ENCODE data around the gene GRHL3.

The GRHL3 gene

DNA sequence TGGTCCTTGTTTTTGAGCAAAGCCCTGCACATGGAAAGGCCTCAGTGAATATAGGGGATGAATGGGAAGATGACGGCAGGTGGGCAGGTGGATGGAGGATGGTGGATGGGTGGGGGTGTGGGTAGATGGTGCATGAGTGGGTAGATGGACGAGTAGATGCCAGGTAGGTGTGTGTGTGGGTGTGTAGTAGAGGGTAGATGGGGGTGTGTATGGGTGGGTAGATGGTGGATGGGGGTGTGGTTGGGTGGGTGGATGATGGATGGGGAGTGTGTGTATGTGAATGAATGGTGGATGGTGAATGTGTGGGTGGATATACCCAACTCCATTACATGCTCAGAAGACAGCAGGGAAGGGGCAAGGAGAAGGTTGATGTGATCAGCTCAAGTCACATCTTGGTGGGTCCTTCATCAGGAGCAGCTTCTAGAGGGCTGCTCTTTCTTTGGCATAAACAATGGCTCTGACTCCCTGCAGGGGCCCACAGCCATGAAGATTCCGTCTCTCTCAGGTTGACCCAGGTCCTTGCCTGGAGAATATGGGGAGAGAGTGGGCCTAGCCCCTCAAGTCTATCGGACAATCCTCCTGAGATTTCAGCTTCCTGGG is 34.2 kb downstream of the GRHL3 start:
- Mint-ChIP-seq H3K36me3 (ENCODE audit: low read depth) (peaks cover 3% of the 10 kb centered on the region), H3K4me1 (ENCODE audit: low read depth) (peaks cover 41% of the 10 kb centered on the region), H3K27me3 (no peaks in the 10 kb centered on the region), H3K4me3 (no peak overlapping the region), H3K9me3 (no peaks in the 10 kb centered on the region), H3K27ac (no peak overlapping the region)
- DNase-seq = no peak

DNA sequence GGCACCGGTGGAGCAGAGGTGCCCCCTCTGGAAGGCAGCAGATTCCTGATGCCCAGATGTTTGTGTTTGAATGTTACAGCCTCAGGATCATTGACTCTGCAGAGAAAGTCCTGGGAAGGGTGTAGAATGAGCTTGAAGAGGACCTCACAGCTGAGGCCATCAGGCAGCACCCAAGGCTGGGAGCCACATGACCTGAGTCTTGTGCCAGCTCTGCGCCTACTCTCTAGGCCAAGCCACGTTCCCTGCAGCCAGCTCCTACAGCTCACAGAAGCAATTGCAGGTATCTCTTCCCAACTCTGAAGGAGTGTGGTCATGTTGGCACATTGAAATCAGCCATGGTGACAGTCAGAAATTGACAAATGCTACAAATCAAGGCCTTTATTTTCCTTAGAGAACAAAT is 36.3 kb downstream of the GRHL3 start:
- Mint-ChIP-seq H3K9me3 (no peaks in the 10 kb centered on the region), H3K36me3 (ENCODE audit: low read depth) (peaks cover 3% of the 10 kb centered on the region), H3K4me1 (ENCODE audit: low read depth) (peaks cover 27% of the 10 kb centered on the region), H3K4me3 (no peak overlapping the region), H3K27me3 (no peaks in the 10 kb centered on the region), H3K27ac (no peak overlapping the region)
- no peak for DNase-seq

DNA sequence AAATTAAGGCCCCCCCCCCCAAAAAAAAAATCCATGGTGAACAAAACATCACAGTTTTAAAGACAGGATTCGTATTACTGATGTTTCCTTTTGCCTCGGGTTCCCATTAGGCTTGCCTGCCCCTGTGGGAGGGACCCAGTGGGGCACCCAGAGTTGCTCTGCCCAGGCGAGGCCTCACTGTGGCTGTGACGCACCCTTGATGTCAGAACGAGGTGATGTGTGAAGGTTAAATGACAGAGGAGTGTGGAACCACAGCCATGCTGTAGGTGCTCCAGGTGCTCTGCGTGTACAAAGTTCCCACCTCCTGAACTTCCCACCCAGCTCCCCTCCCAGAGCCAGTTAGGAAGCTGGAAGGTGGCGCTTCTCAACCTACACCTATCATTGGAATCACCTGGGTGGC is 37.9 kb downstream of the GRHL3 start:
- Mint-ChIP-seq H3K27ac (no peak overlapping the region), H3K4me1 (ENCODE audit: low read depth) (peaks cover 12% of the 10 kb centered on the region), H3K4me3 (no peak overlapping the region), H3K36me3 (ENCODE audit: low read depth) (peaks cover 3% of the 10 kb centered on the region), H3K9me3 (no peaks in the 10 kb centered on the region), H3K27me3 (no peaks in the 10 kb centered on the region)
- no peak for DNase-seq

DNA sequence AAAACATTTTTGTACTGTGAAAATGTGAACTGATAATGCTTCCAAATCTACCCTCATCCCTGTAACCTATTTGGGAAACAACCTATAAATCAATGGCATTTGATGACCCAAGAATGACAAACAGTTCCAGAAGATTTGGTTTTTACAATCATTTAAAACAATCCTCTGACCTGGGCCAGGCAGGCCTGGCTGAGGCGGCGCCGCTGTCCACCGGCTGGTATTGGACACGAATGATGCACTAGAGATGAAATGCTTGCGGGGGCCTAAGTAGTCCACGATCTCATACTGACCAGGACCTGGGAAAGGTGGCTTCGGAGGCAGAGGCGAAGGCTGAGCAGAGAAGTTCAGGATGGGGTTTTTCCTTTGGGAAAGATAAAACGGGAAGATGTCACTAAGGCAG is 41.5 kb downstream of the GRHL3 start:
- no peak overlapping the region for H3K27ac Mint-ChIP-seq
- H3K4me3 Mint-ChIP-seq = no peak overlapping the region
- DNase-seq = no peak
- H3K4me1 Mint-ChIP-seq (ENCODE audit: low read depth) = peaks cover 16% of the 10 kb centered on the region
- peaks cover 3% of the 10 kb centered on the region for H3K36me3 Mint-ChIP-seq (ENCODE audit: low read depth)
- no peaks in the 10 kb centered on the region for H3K9me3 Mint-ChIP-seq
- no peaks in the 10 kb centered on the region for H3K27me3 Mint-ChIP-seq

DNA sequence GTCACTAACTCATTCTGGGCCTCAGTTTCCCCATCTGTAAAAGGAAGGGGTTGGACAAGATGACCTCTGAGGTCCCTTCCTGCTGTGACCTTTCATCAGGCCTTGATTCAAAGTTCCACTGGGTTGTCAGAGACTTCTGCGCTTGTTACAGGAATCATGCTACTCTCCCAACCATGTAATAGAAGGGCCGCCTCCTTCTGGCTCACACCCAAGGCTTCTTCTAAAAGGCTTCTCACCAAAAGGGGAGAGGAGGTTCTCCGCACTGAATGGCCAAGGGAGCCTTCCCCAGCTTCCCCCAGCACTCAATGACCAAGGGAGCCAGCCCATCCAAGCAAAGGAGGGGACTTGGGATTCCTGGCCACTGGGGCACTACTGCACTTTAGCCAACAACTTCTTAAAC is 42.7 kb downstream of the GRHL3 start:
- H3K27ac Mint-ChIP-seq = no peak overlapping the region
- H3K36me3 Mint-ChIP-seq (ENCODE audit: low read depth) = peaks cover 6% of the 10 kb centered on the region
- no peak for DNase-seq
- peaks cover 23% of the 10 kb centered on the region for H3K4me1 Mint-ChIP-seq (ENCODE audit: low read depth)
- H3K4me3 Mint-ChIP-seq = no peak overlapping the region
- no peaks in the 10 kb centered on the region for H3K9me3 Mint-ChIP-seq
- no peaks in the 10 kb centered on the region for H3K27me3 Mint-ChIP-seq

DNA sequence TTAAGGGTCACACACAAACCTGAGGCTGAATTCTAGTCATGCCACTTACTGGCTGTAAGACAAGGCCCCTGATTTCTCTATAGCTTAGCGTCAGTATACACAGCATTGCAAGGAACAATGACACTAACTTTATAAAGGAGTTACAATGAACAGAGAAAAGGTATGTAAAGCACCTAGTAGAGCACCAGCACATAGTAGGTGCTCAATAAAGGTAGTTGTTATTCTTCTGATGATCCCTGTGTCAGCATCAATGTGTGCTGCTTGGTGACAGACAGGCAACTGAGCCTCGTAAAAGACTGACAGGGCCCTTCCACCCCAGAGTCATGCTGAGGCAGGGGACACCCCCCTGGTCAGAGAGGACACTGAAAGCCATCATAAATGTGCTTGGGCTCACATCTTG is 43.2 kb downstream of the GRHL3 start:
- Mint-ChIP-seq H3K4me3 (no peak overlapping the region), H3K9me3 (no peaks in the 10 kb centered on the region), H3K4me1 (ENCODE audit: low read depth) (peaks cover 23% of the 10 kb centered on the region), H3K27me3 (no peaks in the 10 kb centered on the region), H3K36me3 (ENCODE audit: low read depth) (peaks cover 6% of the 10 kb centered on the region), H3K27ac (no peak overlapping the region)
- no peak for DNase-seq

DNA sequence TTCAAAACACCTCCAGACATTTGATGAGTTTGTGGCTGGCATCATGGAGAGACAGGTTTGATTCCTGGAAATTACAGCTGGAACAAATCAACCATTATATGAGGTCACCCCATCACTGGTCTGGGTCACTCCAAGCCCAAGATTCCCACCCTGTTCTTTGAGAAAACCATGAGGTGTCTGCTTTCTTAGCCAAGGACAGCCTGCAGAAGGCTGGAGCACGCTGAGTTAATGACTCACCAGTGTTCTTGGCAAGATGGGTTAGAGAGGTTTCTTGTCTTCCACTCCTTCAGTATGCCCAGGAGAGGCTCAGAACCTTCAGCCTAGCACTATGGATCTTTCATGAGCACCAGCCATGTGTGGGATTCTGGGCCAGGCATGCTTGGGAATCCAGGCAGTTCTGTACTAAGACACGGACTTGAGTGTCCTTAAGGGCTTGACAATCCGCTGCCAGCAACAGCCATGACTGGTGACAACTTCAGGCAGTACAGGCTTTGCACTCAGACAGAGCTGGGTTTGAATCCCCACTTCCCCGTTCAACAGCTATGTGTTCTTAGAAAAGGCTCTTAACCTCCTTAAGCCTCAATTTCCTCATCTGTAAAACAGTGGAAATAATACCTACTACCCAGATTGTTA is 43.9 kb downstream of the GRHL3 start:
- no peak for DNase-seq
- no peaks in the 10 kb centered on the region for H3K9me3 Mint-ChIP-seq

DNA sequence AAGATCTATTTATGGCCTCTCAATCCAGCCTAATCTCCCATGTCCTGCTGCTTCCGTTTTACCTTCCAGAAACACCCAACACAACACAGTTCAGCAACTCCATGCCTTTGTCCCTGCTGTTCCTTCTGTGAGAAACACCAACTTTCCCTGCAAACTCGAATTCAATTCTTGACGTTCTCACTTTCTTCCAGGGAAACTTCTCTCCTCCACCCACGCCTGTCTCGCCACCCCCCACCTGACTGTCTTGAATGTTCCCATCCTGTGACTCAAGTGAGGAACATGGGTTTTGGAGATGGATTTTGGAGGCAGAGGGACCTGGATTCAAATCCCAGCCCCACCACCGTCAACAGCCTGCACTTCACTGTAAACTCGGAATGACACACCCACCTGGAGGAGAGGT is 44.8 kb downstream of the GRHL3 start:
- H3K4me1 Mint-ChIP-seq (ENCODE audit: low read depth) = peaks cover 23% of the 10 kb centered on the region
- H3K4me3 Mint-ChIP-seq = no peak overlapping the region
- no peaks in the 10 kb centered on the region for H3K9me3 Mint-ChIP-seq
- no peak for DNase-seq
- no peaks in the 10 kb centered on the region for H3K27me3 Mint-ChIP-seq
- no peak overlapping the region for H3K27ac Mint-ChIP-seq
- H3K36me3 Mint-ChIP-seq (ENCODE audit: low read depth) = peaks cover 2% of the 10 kb centered on the region

More for the DNA sequence above, 43.9 kb downstream of the GRHL3 start:
- Mint-ChIP-seq H3K4me3 (no peak overlapping the region), H3K27ac (no peak overlapping the region), H3K36me3 (ENCODE audit: low read depth) (peaks cover 4% of the 10 kb centered on the region), H3K4me1 (ENCODE audit: low read depth) (peaks cover 23% of the 10 kb centered on the region), H3K27me3 (no peaks in the 10 kb centered on the region)

DNA sequence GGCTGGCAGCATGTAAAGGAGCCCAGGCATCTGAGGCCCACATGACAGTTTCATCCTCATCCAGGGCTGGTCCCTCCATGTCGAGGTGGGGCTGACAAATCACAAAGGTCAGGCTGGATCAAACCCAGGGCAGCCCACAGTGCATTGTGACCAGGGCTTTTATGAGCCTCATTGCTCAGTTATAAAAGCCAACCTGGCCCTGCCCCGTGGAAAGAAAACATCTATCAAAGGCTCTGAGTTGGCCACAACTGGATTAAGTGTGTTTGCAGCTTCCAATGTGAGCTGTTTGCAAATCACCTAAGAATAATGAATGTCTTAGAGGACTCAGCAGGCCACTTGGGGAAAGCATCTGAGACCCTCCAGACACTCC is 45.4 kb downstream of the GRHL3 start:
- no peaks in the 10 kb centered on the region for H3K9me3 Mint-ChIP-seq
- no peak for DNase-seq

DNA sequence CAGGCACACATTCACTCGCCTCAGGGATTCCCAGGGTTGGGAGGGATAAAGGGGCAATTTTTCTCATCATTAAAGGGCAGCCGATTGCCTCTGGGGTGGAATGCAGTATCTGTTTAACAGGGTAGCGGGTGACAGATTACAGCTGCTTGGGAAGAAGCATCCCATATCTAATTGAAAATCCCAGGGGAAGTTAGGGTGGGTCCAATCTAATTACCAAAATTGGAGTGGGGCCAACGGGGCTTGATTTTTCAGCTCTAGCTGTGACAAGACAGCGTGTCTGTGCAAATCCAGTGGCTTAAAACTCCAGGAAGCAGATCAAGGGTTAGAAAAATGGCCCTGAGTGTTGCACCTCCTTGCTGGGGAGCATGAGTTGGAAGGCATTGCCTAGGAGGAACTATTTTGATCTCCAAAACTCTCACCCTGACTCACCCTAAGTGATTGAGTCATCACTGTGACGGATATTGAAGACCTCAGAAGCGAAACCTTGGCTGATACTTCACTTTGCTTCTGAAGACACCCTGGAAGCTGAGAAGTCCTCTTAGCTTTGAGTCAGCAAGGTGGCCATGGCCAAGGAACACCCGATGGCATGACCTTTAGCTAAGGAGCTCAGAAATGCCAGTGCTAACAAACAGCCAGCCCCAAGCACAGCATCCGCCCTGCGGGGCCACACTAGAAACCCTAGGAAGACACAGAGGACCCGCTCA is 46.0 kb downstream of the GRHL3 start:
- Mint-ChIP-seq H3K4me1 (ENCODE audit: low read depth) (peaks cover 23% of the 10 kb centered on the region), H3K27ac (peak overlapping the region; percentile 60), H3K4me3 (no peak overlapping the region), H3K36me3 (ENCODE audit: low read depth) (peaks cover 7% of the 10 kb centered on the region), H3K27me3 (no peaks in the 10 kb centered on the region), H3K9me3 (no peaks in the 10 kb centered on the region)
- DNase-seq = peak; percentile 57

More for the DNA sequence above, 45.4 kb downstream of the GRHL3 start:
- Mint-ChIP-seq H3K4me3 (no peak overlapping the region), H3K27me3 (no peaks in the 10 kb centered on the region), H3K4me1 (ENCODE audit: low read depth) (peaks cover 23% of the 10 kb centered on the region), H3K36me3 (ENCODE audit: low read depth) (peaks cover 4% of the 10 kb centered on the region), H3K27ac (no peak overlapping the region)

DNA sequence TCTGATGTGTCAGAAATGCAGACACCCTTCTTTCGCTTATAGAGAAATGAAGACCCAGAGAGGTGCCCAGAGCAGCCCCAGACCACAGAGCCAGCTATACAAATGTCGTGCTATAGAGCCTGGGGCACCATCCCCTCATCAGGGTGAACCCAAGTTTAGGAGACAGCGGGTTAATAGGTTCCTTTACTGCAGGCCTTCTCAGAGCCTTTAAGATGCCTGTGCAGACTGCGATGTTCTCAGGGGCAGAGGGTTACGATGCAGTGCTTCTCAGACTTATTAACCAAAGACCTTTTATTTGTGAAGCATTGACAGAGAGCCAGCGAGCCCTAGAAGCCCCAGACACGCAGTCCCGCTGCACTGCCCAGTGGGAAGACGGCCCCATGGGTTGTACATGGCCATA is 47.5 kb downstream of the GRHL3 start:
- Mint-ChIP-seq H3K27ac (no peak overlapping the region), H3K9me3 (no peaks in the 10 kb centered on the region), H3K36me3 (ENCODE audit: low read depth) (peaks cover 7% of the 10 kb centered on the region), H3K4me1 (ENCODE audit: low read depth) (peaks cover 23% of the 10 kb centered on the region), H3K4me3 (no peak overlapping the region), H3K27me3 (no peaks in the 10 kb centered on the region)
- no peak for DNase-seq

DNA sequence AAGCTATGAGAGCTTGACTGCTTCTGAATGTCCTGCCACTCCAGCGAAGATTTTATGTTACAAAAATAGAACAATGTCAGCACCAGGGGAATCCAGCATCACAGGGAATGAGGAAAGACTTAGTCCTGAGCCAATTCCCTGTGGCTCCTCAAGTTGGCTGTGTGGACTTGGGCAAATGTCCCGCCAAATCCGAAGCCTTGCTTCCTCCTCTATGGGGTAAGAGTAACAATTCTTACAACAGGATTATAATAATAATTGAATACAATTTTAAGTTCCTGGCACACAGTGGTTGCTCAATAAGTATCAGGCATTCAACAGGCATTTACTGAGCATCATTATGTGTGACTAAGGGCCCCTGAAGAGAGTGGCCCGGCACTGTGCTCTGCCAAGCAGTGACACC is 50.0 kb downstream of the GRHL3 start:
- peaks cover 22% of the 10 kb centered on the region for H3K4me1 Mint-ChIP-seq (ENCODE audit: low read depth)
- no peaks in the 10 kb centered on the region for H3K9me3 Mint-ChIP-seq
- H3K4me3 Mint-ChIP-seq = no peak overlapping the region
- no peak for DNase-seq
- H3K36me3 Mint-ChIP-seq (ENCODE audit: low read depth) = peaks cover 7% of the 10 kb centered on the region
- H3K27ac Mint-ChIP-seq = no peak overlapping the region
- H3K27me3 Mint-ChIP-seq = no peaks in the 10 kb centered on the region

DNA sequence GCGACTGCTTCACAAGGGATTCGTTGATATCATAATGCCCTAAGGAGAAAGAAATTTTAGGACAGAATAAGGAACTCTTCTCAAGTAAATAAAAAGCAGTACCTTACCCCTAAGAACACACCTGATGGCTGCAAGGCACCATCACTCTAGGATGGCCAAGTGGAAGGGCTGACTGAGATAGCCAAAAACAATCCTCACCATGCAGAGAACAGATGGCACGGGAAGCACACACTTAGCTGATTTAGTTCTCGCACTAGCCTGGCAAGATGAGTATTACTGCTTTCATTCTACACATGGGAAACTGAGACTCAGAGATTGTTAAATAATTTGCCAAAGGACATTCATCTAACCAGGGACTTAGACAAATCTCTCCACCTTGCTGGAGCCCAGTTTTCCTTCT is 50.6 kb downstream of the GRHL3 start:
- Mint-ChIP-seq H3K4me3 (no peak overlapping the region), H3K9me3 (no peaks in the 10 kb centered on the region), H3K27ac (no peak overlapping the region), H3K27me3 (no peaks in the 10 kb centered on the region), H3K4me1 (ENCODE audit: low read depth) (peaks cover 16% of the 10 kb centered on the region), H3K36me3 (ENCODE audit: low read depth) (peaks cover 7% of the 10 kb centered on the region)
- no peak for DNase-seq

DNA sequence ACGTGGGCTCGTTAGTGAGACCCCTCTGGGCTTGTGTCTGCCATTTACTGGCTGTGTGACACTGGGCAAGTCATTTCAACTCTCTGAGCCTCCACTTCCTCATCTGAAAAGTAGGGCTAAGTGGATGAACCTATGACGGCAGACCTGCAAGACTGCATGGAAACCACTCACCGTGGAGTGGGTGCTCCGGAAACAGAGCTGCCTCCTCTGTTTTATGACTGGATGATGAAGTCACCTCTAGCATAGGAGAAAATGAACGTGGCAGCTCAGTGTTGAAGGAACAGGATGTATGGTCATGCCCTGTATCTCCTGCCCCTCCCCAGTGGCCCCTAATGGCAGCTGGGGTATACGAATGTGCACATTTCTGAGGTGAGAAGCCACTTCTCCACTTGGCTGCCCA is 53.9 kb downstream of the GRHL3 start:
- Mint-ChIP-seq H3K9me3 (no peaks in the 10 kb centered on the region), H3K36me3 (ENCODE audit: low read depth) (peaks cover 8% of the 10 kb centered on the region), H3K27ac (no peak overlapping the region), H3K4me1 (ENCODE audit: low read depth) (no peaks in the 10 kb centered on the region), H3K27me3 (no peaks in the 10 kb centered on the region), H3K4me3 (no peak overlapping the region)
- no peak for DNase-seq

DNA sequence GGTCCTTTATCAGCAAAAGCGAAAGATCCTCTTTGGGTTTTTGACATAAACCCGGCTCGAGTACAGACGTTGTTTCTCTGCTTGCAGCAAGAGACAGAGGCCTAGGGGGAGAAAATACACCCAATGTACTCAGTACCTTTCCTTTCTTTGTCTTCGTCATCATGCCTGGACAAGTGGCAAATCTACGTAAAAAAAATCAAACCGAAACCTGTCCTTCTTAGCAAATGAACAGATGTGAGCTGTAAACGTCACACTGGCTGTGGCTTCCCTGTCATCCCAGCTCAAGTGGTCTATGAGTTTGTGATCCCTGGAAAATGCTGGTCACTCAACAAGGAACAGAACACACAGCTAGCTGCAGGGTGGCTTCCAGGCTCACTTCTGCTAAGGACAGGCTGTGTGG is 54.6 kb downstream of the GRHL3 start:
- Mint-ChIP-seq H3K4me1 (ENCODE audit: low read depth) (no peaks in the 10 kb centered on the region), H3K27me3 (no peaks in the 10 kb centered on the region), H3K9me3 (no peaks in the 10 kb centered on the region), H3K27ac (no peak overlapping the region), H3K36me3 (ENCODE audit: low read depth) (peaks cover 9% of the 10 kb centered on the region), H3K4me3 (no peak overlapping the region)
- DNase-seq = no peak

Data from activated T-cell treated with anti-CD3 and anti-CD28 coated beads, Interleukin-2, amount 50 U/mL, for 24 hours (primary cell).